ENCODE results near the gene UBE2E2. TPM values are rescaled to one million over a fixed set of nuclear protein-coding genes. Genes with fewer than 3 reads are reported as not detected.

The UBE2E2 gene
- total RNA-seq, 1 donor from 2014 or later = 85.2 TPM

DNA sequence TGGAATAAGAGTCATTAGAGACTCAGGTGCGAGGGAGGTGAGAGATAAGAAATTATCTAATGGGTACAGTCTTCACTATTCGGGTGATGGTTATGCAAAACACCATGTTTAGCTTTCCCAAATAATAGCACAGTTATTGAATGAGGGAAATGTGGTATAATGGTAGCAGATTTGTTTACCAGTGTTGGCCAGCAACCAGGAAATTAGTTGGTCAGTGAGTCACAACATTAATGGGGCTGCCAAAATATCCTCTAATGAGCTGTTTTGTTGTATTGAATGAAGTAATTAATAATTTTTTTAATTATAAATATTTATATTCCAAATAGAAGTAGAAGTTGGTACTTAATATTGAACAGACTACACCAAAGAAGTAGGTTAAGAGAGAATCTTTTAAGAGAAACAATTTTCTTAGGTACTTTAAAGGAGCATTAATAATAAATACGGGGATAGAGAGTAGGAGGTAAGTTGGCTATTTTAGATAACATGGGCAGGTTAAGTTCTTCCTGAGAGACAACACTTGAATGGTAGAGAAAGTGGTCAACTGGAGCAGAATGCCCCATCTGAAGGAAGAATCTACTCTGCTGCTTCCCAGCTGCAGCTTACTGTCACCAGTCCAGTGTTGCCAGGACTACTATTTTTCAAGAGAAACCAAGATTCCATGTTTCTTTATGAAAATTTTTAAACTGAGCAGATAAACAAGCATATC, 218.8 kb downstream of the UBE2E2 start:
- Mint-ChIP-seq H3K36me3 (ENCODE audit: low read depth) (peaks cover 2% of the 10 kb centered on the region), H3K9me3 (ENCODE audit: low read depth) (peaks cover 9% of the 10 kb centered on the region), H3K4me3 (ENCODE audit: unreplicated experiment) (no peak overlapping the region), H3K27ac (ENCODE audit: unreplicated experiment) (no peak overlapping the region), H3K4me1 (ENCODE audit: low read depth) (peaks cover 10% of the 10 kb centered on the region), H3K27me3 (ENCODE audit: low read depth) (no peaks in the 10 kb centered on the region)
- TF ChIP-seq, protein P1, sequence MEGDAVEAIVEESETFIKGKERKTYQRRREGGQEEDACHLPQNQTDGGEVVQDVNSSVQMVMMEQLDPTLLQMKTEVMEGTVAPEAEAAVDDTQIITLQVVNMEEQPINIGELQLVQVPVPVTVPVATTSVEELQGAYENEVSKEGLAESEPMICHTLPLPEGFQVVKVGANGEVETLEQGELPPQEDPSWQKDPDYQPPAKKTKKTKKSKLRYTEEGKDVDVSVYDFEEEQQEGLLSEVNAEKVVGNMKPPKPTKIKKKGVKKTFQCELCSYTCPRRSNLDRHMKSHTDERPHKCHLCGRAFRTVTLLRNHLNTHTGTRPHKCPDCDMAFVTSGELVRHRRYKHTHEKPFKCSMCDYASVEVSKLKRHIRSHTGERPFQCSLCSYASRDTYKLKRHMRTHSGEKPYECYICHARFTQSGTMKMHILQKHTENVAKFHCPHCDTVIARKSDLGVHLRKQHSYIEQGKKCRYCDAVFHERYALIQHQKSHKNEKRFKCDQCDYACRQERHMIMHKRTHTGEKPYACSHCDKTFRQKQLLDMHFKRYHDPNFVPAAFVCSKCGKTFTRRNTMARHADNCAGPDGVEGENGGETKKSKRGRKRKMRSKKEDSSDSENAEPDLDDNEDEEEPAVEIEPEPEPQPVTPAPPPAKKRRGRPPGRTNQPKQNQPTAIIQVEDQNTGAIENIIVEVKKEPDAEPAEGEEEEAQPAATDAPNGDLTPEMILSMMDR (IDR thresholded peaks at IDR 0.05) = no peak
- no peak for DNase-seq (ENCODE audit: low spot score)

- no peaks in the 10 kb centered on the region for H3K27me3 Mint-ChIP-seq (ENCODE audit: low read depth)
- TF ChIP-seq, protein P1 (IDR thresholded peaks at IDR 0.05) = no peak
Observed at GRCh38 chr3:23422517-23422851, 219.4 kb downstream of the UBE2E2 start.

DNA sequence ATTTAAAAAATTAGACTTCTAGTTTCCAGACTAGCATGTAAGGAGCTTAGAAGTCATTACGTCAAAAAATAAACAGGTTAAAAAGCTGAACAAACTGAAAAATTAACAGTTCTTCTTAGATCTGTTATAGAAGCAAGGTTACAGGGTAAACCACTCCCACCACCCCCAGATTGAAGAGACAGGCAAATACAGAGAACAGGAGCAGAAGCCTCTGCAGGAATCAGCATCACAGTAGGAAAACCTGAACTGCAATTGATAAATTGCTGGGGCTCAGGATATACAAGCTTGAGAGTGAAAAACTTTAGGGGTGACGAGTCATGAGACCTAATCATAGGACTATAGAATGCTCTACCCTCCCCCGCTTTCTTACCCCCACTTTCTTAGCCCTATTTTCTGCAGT, 222.3 kb downstream of the UBE2E2 start:
- TF ChIP-seq, protein P1 (IDR thresholded peaks at IDR 0.05) = no peak
- H3K27ac Mint-ChIP-seq (ENCODE audit: unreplicated experiment) = no peak overlapping the region
- H3K4me1 Mint-ChIP-seq (ENCODE audit: low read depth) = peaks cover 10% of the 10 kb centered on the region
- no peak for DNase-seq (ENCODE audit: low spot score)
- peaks cover 2% of the 10 kb centered on the region for H3K36me3 Mint-ChIP-seq (ENCODE audit: low read depth)
- H3K27me3 Mint-ChIP-seq (ENCODE audit: low read depth) = no peaks in the 10 kb centered on the region
- peaks cover 9% of the 10 kb centered on the region for H3K9me3 Mint-ChIP-seq (ENCODE audit: low read depth)
- H3K4me3 Mint-ChIP-seq (ENCODE audit: unreplicated experiment) = no peak overlapping the region

More at GRCh38 chr3:23422517-23422851, 219.4 kb downstream of the UBE2E2 start:
- Mint-ChIP-seq H3K27ac (ENCODE audit: unreplicated experiment) (no peak overlapping the region), H3K4me1 (ENCODE audit: low read depth) (peaks cover 10% of the 10 kb centered on the region), H3K36me3 (ENCODE audit: low read depth) (peaks cover 2% of the 10 kb centered on the region), H3K4me3 (ENCODE audit: unreplicated experiment) (no peak overlapping the region), H3K9me3 (ENCODE audit: low read depth) (peaks cover 9% of the 10 kb centered on the region)
- DNase-seq (ENCODE audit: low spot score) = no peak

DNA sequence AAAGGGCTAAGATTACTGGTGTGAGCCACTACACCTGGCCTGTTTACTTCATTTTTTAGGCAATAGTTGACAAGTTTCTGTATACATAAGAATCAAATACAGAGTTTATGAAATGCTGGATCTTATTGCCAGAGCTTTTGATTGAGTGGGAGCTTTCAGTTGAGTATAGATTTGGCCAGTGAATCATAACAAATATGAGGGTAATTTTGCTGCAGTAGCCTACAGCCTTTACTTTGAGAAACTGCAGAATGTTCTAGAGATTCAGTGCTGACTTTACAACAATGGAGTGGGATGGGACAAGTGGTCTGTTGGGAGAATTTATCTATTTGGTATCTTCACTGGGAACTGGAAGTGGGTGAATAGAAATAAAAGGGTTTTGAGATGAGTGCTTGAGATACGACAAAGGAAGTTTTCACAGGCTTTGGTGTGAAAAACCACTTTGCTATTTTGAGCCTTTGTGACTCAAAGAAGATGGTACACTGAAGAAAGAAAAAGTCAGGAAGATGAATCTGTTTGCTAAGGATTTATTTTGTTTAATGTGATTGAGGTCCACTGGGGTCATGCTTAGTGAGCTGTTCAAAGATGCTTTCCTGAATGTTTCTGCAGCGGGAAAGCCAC, 227.8 kb downstream of the UBE2E2 start:
- TF ChIP-seq, protein P1 (IDR thresholded peaks at IDR 0.05) = no peak
- Mint-ChIP-seq H3K9me3 (ENCODE audit: low read depth) (peaks cover 7% of the 10 kb centered on the region), H3K4me1 (ENCODE audit: low read depth) (peaks cover 14% of the 10 kb centered on the region), H3K27me3 (ENCODE audit: low read depth) (no peaks in the 10 kb centered on the region), H3K4me3 (ENCODE audit: unreplicated experiment) (no peak overlapping the region), H3K36me3 (ENCODE audit: low read depth) (peaks cover 2% of the 10 kb centered on the region), H3K27ac (ENCODE audit: unreplicated experiment) (peak overlapping the region; percentile 6)
- no peak for DNase-seq (ENCODE audit: low spot score)

DNA sequence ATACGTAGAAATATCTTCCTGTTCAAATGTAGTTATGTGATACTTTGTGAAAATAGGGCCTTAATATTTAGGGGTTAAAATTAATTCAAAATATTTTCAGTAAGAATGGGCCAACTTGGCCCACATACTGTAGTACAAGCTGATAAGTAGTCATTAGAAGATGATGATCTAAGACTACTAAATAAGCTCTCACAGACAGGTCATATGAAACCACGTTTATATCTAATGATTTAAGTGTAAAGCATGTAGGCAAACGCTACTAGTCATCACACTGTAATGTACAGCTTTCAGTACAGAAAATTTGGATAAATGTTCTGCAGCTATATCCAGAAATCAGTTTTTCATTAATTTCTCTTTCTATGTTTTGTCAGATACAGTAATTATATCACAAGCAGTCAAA, 228.6 kb downstream of the UBE2E2 start:
- H3K9me3 Mint-ChIP-seq (ENCODE audit: low read depth) = no peaks in the 10 kb centered on the region
- DNase-seq (ENCODE audit: low spot score) = no peak
- peaks cover 16% of the 10 kb centered on the region for H3K4me1 Mint-ChIP-seq (ENCODE audit: low read depth)

More for the DNA sequence above, 228.6 kb downstream of the UBE2E2 start:
- Mint-ChIP-seq H3K27ac (ENCODE audit: unreplicated experiment) (no peak overlapping the region), H3K27me3 (ENCODE audit: low read depth) (no peaks in the 10 kb centered on the region), H3K36me3 (ENCODE audit: low read depth) (no peaks in the 10 kb centered on the region), H3K4me3 (ENCODE audit: unreplicated experiment) (no peak overlapping the region)
- TF ChIP-seq, protein P1 (IDR thresholded peaks at IDR 0.05) = no peak

Measured in chondrocyte (in vitro differentiated cells).